Cerebellar nuclear complex (tissue), 1 donor: ENCODE results near the gene MRPL18.
"Not testable (repeated sequence)": the region's sequence is repeated elsewhere in the genome, so short reads cannot be mapped to it uniquely, and the experiment has no call there.

Source experiments
- DNase-seq, 2 experiments: peaks; one replicate each; lab custom pipeline; 2025; lab: John Stamatoyannopoulos, UW

MRPL18 gene

GRCh38 chr6:159777240-159777904 lies 12.9 kb upstream of the MRPL18 start:
- no peak for DNase-seq

GRCh38 chr6:159778131-159778530 lies 12.1 kb upstream of the MRPL18 start:
- no peak for DNase-seq

- DNase-seq = no peak
Measured at GRCh38 chr6:159778542-159779103, 11.6 kb upstream of the MRPL18 start.

GRCh38 chr6:159788276-159788675 lies 2.0 kb upstream of the MRPL18 start:
- no peak for DNase-seq

- DNase-seq = no peak
Measured at GRCh38 chr6:159788753-159789376, 1.4 kb upstream of the MRPL18 start.

GRCh38 chr6:159789377-159790148 lies 704 bp upstream of the MRPL18 start, which contains the start of gene TCP1:
TSS of gene TCP1 (minus strand) at chr6:159789602. CDS start at chr6:159789468, 134 bp downstream.
- peak; percentile 82 to 97 for DNase-seq

- DNase-seq = no peak
Measured at GRCh38 chr6:159790956-159791598, 810 bp downstream of the MRPL18 start.

- DNase-seq = not testable (repeated sequence)
Measured at GRCh38 chr6:159794976-159795375, 4.7 kb downstream of the MRPL18 start.

GRCh38 chr6:159797554-159797953 lies 7.3 kb downstream of the MRPL18 start:
- DNase-seq = no peak

GRCh38 chr6:159800141-159800865 lies 10.0 kb downstream of the MRPL18 start, which contains the start of gene PNLDC1:
TSS of gene PNLDC1 (plus strand) at chr6:159800276. CDS start at chr6:159800308, 32 bp downstream.
- no peak for DNase-seq

- DNase-seq = no peak
Measured at GRCh38 chr6:159801935-159802334, 11.7 kb downstream of the MRPL18 start.

- DNase-seq = no peak
Measured at GRCh38 chr6:159804504-159804903, 14.2 kb downstream of the MRPL18 start.

GRCh38 chr6:159805440-159806020 lies 15.3 kb downstream of the MRPL18 start:
- no peak for DNase-seq

GRCh38 chr6:159806021-159806458 lies 15.8 kb downstream of the MRPL18 start:
- DNase-seq = no peak

- DNase-seq = no peak
Measured at GRCh38 chr6:159807150-159807858, 17.0 kb downstream of the MRPL18 start.

GRCh38 chr6:159808647-159809046 lies 18.4 kb downstream of the MRPL18 start:
- DNase-seq = no peak

GRCh38 chr6:159809149-159809548 lies 18.9 kb downstream of the MRPL18 start:
- no peak for DNase-seq

- no peak for DNase-seq
Measured at GRCh38 chr6:159813781-159814180, 23.5 kb downstream of the MRPL18 start.

- no peak for DNase-seq
Measured at GRCh38 chr6:159815410-159815809, 25.1 kb downstream of the MRPL18 start.

GRCh38 chr6:159816775-159817174 lies 26.5 kb downstream of the MRPL18 start:
- not testable (repeated sequence) for DNase-seq
